Measurements from ENCODE around the gene STAT6. TPM values are rescaled to one million over a fixed set of nuclear protein-coding genes. Genes with fewer than 3 reads are reported as not detected.

The STAT6 gene
- polyA plus RNA-seq, 1 donor (not counting 4 experiments of a cell fraction or from before 2014, with no cell fraction given), result 113 TPM

DNA sequence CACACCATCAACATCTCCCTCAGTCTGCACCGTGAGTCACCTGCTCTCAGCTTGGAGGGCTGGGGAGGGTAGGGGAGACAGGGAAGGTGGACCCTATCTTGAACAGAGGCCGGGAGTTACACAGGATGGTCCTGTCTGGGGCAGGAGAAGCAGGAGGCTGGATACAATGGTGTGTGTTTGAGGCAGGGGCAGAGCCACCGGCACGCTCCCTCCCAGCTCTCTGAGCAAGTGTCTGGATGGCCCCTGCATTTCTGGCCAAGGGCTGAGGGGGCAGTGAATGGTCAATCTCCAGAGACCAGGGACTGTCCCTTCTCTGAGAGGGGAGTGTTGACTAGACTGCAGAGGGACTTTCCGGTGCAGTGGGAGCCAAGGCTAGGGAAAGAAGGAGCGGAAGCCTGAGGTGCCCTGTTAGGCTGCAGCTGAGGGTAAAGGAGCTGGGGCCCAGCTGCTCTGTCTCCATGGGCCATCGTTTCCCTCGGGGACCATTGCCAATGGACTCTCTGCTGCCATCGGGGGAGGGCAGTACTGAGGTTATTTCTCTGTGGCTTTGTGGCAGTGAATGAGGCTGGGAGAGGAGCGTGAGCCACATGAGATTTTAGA is 34.4 kb upstream of the STAT6 start:
- H3K27me3 ChIP-seq (ENCODE audit: control insufficient read depth, extremely low read depth, insufficient read depth, low read length), result no peaks in the 10 kb centered on the region
- H4K20me1 ChIP-seq (ENCODE audit: control insufficient read depth, extremely low read depth, insufficient read depth, low read length), result no peaks in the 10 kb centered on the region
- H3K27ac ChIP-seq (ENCODE audit: control insufficient read depth, insufficient read depth, low read length), result no peak overlapping the region
- H3K9me3 ChIP-seq (ENCODE audit: control insufficient read depth, low read depth, low read length), result no peaks in the 10 kb centered on the region
- FAIRE-seq (no peak), DNase-seq (ENCODE audit: low read depth, low spot score) (no peak)
- dilution Hi-C loops (cut with MboI; ENCODE audit: extremely low pct_ligation_motif_present, low sequenced_read_pairs), result no loop called here
- H3K79me2 ChIP-seq (ENCODE audit: control insufficient read depth, insufficient read depth, low read length), result no peaks in the 10 kb centered on the region
- no peak overlapping the region for H3K9ac ChIP-seq (ENCODE audit: control insufficient read depth, extremely low read depth, insufficient read depth, low read length)
- H3K9me1 ChIP-seq (ENCODE audit: control insufficient read depth, extremely low read depth, insufficient read depth, low read length), result no peaks in the 10 kb centered on the region
- no peak for TF ChIP-seq EZH2 (IDR thresholded peaks at IDR 0.05; ENCODE audit: low read length)
- H3K4me3 ChIP-seq (ENCODE audit: control insufficient read depth in 2 of 3, extremely low read depth in 1 of 3, insufficient read depth in 2 of 3, low read depth in 1 of 3, low read length in 3 of 3), result no peak overlapping the region
- no peak overlapping the region for H2AFZ ChIP-seq (ENCODE audit: control insufficient read depth, low read length)
- peaks cover 0 to 40% of the 10 kb centered on the region in 2 experiments for H3K36me3 ChIP-seq (ENCODE audit: control insufficient read depth in 2 of 2, extremely low read depth in 1 of 2, insufficient read depth in 2 of 2, low read length in 2 of 2)
- H3K4me1 ChIP-seq (ENCODE audit: control insufficient read depth, extremely low read depth, insufficient read depth, low read length), result no peaks in the 10 kb centered on the region
- H3K4me2 ChIP-seq (ENCODE audit: control insufficient read depth, extremely low read depth, insufficient read depth, low read depth, low read length), result no peak overlapping the region

DNA sequence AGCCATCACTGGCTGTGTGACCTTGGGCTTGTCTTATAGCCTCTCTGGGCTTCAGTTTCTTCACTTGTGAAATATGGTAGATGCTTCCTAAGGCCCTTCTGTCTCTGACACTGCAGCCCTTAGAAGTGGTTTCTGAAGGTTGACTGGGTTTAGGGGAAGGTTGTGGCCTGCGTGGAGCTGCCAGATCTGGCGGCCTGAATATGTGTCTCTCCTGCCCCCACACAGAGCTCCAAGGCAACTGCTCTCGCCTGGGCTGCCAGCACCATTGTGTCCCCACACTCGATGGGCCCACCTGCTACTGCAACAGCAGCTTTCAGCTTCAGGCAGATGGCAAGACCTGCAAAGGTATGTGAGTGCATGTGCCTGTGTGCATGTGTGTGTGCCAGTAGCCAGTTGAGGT is 32.3 kb upstream of the STAT6 start:
- Histone ChIP-seq H2AFZ (ENCODE audit: control insufficient read depth, low read length) (no peak overlapping the region), H3K4me2 (ENCODE audit: control insufficient read depth, extremely low read depth, insufficient read depth, low read depth, low read length) (no peak overlapping the region), H3K27ac (ENCODE audit: control insufficient read depth, insufficient read depth, low read length) (no peak overlapping the region), H3K36me3 (ENCODE audit: control insufficient read depth in 2 of 2, extremely low read depth in 1 of 2, insufficient read depth in 2 of 2, low read length in 2 of 2) (peaks cover under 1 to 41% of the 10 kb centered on the region in 2 experiments), H3K9me3 (ENCODE audit: control insufficient read depth, low read depth, low read length) (no peaks in the 10 kb centered on the region), H3K9ac (ENCODE audit: control insufficient read depth, extremely low read depth, insufficient read depth, low read length) (no peak overlapping the region), H3K27me3 (ENCODE audit: control insufficient read depth, extremely low read depth, insufficient read depth, low read length) (no peaks in the 10 kb centered on the region), H3K9me1 (ENCODE audit: control insufficient read depth, extremely low read depth, insufficient read depth, low read length) (no peaks in the 10 kb centered on the region), H4K20me1 (ENCODE audit: control insufficient read depth, extremely low read depth, insufficient read depth, low read length) (no peaks in the 10 kb centered on the region), H3K4me3 (ENCODE audit: control insufficient read depth in 2 of 3, extremely low read depth in 1 of 3, insufficient read depth in 2 of 3, low read depth in 1 of 3, low read length in 3 of 3) (no peak overlapping the region), H3K4me1 (ENCODE audit: control insufficient read depth, extremely low read depth, insufficient read depth, low read length) (no peaks in the 10 kb centered on the region), H3K79me2 (ENCODE audit: control insufficient read depth, insufficient read depth, low read length) (no peaks in the 10 kb centered on the region)
- DNase-seq (ENCODE audit: low read depth, low spot score) (no peak), FAIRE-seq (no peak)
- TF ChIP-seq EZH2 (IDR thresholded peaks at IDR 0.05; ENCODE audit: low read length), result no peak
- TF ChIP-seq, protein P1, sequence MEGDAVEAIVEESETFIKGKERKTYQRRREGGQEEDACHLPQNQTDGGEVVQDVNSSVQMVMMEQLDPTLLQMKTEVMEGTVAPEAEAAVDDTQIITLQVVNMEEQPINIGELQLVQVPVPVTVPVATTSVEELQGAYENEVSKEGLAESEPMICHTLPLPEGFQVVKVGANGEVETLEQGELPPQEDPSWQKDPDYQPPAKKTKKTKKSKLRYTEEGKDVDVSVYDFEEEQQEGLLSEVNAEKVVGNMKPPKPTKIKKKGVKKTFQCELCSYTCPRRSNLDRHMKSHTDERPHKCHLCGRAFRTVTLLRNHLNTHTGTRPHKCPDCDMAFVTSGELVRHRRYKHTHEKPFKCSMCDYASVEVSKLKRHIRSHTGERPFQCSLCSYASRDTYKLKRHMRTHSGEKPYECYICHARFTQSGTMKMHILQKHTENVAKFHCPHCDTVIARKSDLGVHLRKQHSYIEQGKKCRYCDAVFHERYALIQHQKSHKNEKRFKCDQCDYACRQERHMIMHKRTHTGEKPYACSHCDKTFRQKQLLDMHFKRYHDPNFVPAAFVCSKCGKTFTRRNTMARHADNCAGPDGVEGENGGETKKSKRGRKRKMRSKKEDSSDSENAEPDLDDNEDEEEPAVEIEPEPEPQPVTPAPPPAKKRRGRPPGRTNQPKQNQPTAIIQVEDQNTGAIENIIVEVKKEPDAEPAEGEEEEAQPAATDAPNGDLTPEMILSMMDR (optimal IDR thresholded peaks at IDR 0.05 in 1 of 3, IDR thresholded peaks at IDR 0.05 in 1 of 3, conservative IDR thresholded peaks at IDR 0.05 in 1 of 3; ENCODE audit: extremely low read depth in 1 of 3, insufficient read depth in 2 of 3, low read length in 3 of 3), result no peak
- dilution Hi-C loops (cut with MboI; ENCODE audit: extremely low pct_ligation_motif_present, low sequenced_read_pairs), result no loop called here

DNA sequence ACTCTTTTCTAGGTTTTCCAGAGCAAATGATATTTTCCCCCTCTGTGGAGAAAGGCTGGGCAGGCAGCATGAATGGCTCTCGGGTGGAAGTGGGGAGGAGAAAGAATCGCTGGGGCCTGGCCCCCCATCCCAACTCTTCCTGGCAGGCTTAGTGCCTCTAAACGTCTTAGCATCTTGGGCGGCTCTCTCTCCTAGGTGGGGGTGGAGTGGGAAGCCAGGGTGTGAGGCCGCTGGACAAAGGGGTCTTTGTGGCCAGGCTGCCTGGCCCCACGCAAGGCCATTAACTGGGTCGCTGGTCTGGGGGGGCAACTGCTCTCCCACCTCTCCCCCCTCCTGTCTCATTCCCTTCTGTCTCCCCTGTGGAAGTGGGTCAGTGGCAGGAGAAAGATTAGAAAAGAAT is 31.6 kb upstream of the STAT6 start:
- Histone ChIP-seq H3K79me2 (ENCODE audit: control insufficient read depth, insufficient read depth, low read length) (no peaks in the 10 kb centered on the region), H3K4me2 (ENCODE audit: control insufficient read depth, extremely low read depth, insufficient read depth, low read depth, low read length) (no peak overlapping the region), H2AFZ (ENCODE audit: control insufficient read depth, low read length) (no peak overlapping the region), H3K9me1 (ENCODE audit: control insufficient read depth, extremely low read depth, insufficient read depth, low read length) (no peaks in the 10 kb centered on the region), H3K9me3 (ENCODE audit: control insufficient read depth, low read depth, low read length) (no peaks in the 10 kb centered on the region), H3K9ac (ENCODE audit: control insufficient read depth, extremely low read depth, insufficient read depth, low read length) (no peak overlapping the region), H3K27me3 (ENCODE audit: control insufficient read depth, extremely low read depth, insufficient read depth, low read length) (no peaks in the 10 kb centered on the region), H3K4me3 (ENCODE audit: control insufficient read depth in 2 of 3, extremely low read depth in 1 of 3, insufficient read depth in 2 of 3, low read depth in 1 of 3, low read length in 3 of 3) (no peak overlapping the region), H3K4me1 (ENCODE audit: control insufficient read depth, extremely low read depth, insufficient read depth, low read length) (no peaks in the 10 kb centered on the region), H3K27ac (ENCODE audit: control insufficient read depth, insufficient read depth, low read length) (no peak overlapping the region), H3K36me3 (ENCODE audit: control insufficient read depth in 2 of 2, extremely low read depth in 1 of 2, insufficient read depth in 2 of 2, low read length in 2 of 2) (peaks cover 2 to 41% of the 10 kb centered on the region in 2 experiments), H4K20me1 (ENCODE audit: control insufficient read depth, extremely low read depth, insufficient read depth, low read length) (no peaks in the 10 kb centered on the region)
- no peak for DNase-seq (ENCODE audit: low read depth, low spot score)
- no peak for FAIRE-seq
- no peak for TF ChIP-seq EZH2 (IDR thresholded peaks at IDR 0.05; ENCODE audit: low read length)
- TF ChIP-seq, protein P1 (optimal IDR thresholded peaks at IDR 0.05 in 1 of 3, IDR thresholded peaks at IDR 0.05 in 1 of 3, conservative IDR thresholded peaks at IDR 0.05 in 1 of 3; ENCODE audit: extremely low read depth in 1 of 3, insufficient read depth in 2 of 3, low read length in 3 of 3), result no peak
- dilution Hi-C loops (cut with MboI; ENCODE audit: extremely low pct_ligation_motif_present, low sequenced_read_pairs), result no loop called here

Measured in keratinocyte (primary cell).